BE2C (cell line): ENCODE measurements around the gene CRYAA. TPM values are rescaled to one million over a fixed set of nuclear protein-coding genes. Genes with fewer than 3 reads are reported as not detected.
"Not testable (repeated sequence)": the region's sequence is repeated elsewhere in the genome, so short reads cannot be mapped to it uniquely, and the experiment has no call there.

ENCODE experiments used
- DNase-seq: peaks from one replicate; pipeline ENCODE4 v3.0.0-alpha.2; 2020
- H3K27me3 ChIP-seq: fragments of 250-450 bp; sonication (Bioruptor Pico); 2 replicates; pipeline ENCODE4 v1.5.1; 2020; ENCODE audit warnings: mild to moderate bottlenecking
- H3K36me3 ChIP-seq: fragments of 250-450 bp; sonication (Bioruptor Pico); 2 replicates; pipeline ENCODE4 v1.5.1; 2020; ENCODE audit warnings: mild to moderate bottlenecking
- H3K4me1 ChIP-seq: fragments of 250-450 bp; sonication (Bioruptor Pico); 2 replicates; pipeline ENCODE4 v1.5.1; 2020
- H3K4me3 ChIP-seq: 2 replicates; pipeline ENCODE4 v1.5.1; 2011; ENCODE audit warnings: low read depth, low read length
- H3K9me3 ChIP-seq: fragments of 250-450 bp; sonication (Bioruptor Pico); 2 replicates; pipeline ENCODE4 v1.5.1; 2020
- polyA plus RNA-seq: library from polyadenylated mRNA; unstranded; fragments of >200 nt; gene quantifications from one replicate; pipeline ENCODE4 v1.2.1, GENCODE V29; 2012; ENCODE audit warnings: low read depth, missing spikeins; ENCODE audit not compliant: insufficient read length, insufficient read depth

CRYAA gene, protein sequence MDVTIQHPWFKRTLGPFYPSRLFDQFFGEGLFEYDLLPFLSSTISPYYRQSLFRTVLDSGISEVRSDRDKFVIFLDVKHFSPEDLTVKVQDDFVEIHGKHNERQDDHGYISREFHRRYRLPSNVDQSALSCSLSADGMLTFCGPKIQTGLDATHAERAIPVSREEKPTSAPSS
- not detected for polyA plus RNA-seq

DNA sequence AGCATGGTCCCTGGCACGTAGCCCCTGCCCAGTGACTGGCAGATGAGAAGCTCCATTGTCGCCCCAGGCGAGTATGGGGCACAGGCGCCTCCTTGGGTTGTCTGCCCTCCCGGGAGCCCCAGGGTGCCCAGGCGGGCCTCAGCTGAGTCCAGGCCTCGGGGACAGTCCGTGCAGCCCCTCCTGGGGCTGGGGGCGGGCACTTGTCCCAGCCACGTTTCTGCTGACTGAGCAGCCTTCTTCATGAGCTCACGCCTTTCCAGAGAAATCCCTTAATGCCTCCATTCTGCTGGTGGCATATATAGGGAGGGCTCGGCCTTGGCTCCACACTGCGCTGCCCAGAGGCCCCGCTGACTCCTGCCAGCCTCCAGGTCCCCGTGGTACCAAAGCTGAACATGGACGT is at the start of gene CRYAA:
TSS of gene CRYAA (plus strand) at position 301 of the 400 bp plus-strand sequence. CDS start at position 393, 92 bp downstream.
- DNase-seq, result not testable (repeated sequence)

DNA sequence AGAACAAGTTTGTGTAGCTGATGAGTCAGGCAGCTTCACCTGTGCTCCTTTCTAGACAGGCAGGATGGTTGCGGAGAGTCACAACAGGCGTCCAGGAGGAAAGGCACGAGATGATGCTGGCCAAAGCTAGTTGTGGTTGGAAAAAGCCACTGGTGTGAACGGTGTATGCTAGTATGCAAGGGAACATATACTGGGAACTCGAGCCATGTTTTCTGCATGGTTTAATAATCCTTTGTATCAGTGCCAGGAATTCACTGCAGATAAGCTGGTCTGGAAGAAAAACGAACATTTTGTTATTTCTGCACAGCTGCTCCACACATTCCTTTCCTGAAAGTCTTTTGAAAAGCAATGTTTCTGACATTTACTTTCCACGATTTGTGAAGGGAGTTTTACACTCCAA is 38.7 kb upstream of the CRYAA start:
- DNase-seq, H3K4me3 ChIP-seq, H3K9me3 ChIP-seq, H3K36me3 ChIP-seq, H3K27me3 ChIP-seq, H3K4me1 ChIP-seq: not testable (repeated sequence)

More for the DNA sequence above, at the start of gene CRYAA:
- H3K4me3 ChIP-seq, H3K27me3 ChIP-seq, H3K9me3 ChIP-seq, H3K36me3 ChIP-seq, H3K4me1 ChIP-seq: not testable (repeated sequence)

DNA sequence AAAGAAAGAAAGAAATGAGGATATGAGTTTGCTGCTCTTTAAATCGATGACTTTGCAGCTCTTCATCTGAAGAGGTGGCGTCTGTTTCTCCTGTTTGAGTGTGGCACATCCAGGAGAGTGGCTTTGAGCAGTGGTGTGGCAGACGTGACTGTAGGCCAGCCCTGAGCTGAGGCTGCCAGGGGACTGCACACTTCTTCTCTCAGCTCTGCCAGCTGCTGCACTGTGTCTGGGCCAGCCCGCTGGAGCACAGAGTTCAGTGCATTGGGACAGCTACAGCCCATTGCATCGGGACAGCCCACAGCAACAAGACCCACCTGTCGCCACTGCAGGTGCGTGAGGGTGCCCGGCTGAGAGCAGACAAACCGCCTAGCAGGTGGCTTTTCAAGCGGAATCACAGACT is 34.3 kb upstream of the CRYAA start:
- not testable (repeated sequence) for H3K27me3 ChIP-seq, H3K4me3 ChIP-seq, H3K4me1 ChIP-seq, DNase-seq, H3K36me3 ChIP-seq, H3K9me3 ChIP-seq

DNA sequence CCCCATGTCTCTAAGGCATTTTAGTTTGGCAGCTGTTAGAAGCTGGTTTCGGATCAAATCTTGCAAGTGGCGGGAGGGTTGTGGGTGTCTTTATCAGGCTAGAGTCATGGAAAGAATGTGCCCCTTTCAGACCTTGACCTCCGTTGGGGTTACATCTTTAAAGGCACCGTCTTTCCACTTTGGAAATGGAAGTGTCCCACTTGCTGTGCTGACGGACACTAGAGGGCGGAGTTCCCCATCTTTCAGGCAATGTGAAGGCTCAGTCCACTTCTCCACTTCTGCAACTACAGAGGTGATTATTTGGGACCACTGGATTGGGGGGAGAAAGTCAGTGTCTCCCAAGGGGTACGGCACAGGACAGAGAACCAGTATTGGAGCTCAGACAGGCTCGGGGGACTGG is 29.9 kb upstream of the CRYAA start:
- not testable (repeated sequence) for H3K4me3 ChIP-seq, DNase-seq, H3K9me3 ChIP-seq, H3K36me3 ChIP-seq, H3K27me3 ChIP-seq, H3K4me1 ChIP-seq

DNA sequence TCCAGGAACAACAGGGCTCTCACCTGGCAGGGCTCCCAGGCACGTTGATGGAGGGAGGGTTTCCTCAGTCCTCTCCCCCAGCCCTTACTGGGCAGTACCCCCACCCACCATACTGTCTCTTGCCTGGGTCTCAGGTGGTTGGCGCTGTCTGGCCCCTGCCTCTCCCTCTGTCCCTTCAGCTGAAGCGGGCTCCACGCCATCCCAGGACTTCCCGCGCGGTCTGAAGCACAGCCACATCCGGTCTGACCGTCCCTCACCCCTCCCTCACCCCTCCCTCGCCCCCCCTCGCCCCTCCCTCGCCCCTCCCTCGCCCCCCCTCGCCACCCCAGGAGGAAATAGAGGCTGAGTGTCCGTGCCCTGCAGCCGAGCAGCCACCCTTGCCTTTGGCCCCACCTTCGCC is 27.4 kb upstream of the CRYAA start:
- DNase-seq, H3K9me3 ChIP-seq, H3K4me3 ChIP-seq, H3K36me3 ChIP-seq, H3K27me3 ChIP-seq, H3K4me1 ChIP-seq: not testable (repeated sequence)

DNA sequence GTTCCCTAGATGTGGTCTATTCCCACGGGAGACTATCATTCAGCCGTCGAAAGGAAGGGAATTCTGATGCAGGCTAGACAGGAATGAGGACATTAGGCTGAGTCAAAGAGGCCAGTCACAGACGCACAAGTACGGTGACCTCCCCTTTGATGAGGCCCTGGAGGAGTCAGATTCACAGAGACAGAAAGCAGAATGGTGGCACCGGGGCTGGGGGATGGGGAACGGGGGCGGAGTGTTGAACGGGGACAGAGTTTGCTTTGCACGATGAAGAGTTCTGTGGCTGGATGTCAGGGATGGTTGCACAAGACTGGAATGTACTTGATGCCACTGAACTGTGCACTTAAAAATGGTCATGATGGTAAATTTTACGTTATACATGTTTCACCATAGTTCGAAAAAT is 22.2 kb upstream of the CRYAA start:
- not testable (repeated sequence) for H3K4me3 ChIP-seq, DNase-seq, H3K36me3 ChIP-seq, H3K9me3 ChIP-seq, H3K27me3 ChIP-seq, H3K4me1 ChIP-seq

DNA sequence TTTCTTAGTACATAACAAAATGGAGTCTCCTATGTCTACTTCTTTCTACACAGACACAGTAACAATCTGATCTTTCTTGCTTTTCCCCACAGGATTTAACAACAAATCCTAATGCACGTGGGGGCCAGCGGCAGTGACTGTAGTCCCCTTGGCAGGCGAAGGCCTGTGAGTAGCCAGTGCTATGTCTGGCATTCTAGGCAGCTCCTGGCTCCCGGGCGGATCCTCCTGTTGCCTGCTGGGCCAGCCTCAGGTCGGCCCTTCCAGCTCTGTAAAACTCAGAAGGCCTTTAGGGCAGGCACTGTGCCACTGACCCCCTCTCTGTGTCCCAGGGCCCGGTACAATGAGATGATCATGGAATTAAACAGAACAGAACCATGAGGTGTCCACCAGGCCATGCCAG is 20.8 kb upstream of the CRYAA start:
- not testable (repeated sequence) for DNase-seq, H3K4me3 ChIP-seq, H3K9me3 ChIP-seq, H3K27me3 ChIP-seq, H3K36me3 ChIP-seq, H3K4me1 ChIP-seq

DNA sequence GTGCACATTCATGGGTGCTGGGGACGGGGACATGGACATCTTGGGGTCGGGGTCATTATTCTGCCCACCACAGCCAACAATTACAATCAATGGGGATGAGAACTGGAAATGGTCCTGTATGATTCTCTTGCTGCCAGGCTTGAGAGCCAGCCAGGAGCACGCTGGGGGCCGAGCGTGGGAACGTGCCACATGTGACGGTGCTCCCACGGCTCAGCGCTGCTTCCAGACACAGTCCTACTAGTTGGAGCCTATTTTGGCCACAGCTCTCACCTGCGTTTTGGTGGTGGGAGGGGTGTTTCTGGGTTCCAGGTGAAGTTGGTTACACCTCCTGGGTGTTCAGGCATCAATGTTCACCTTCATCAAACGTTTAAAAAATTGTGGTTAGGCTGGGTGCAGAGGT is 19.5 kb upstream of the CRYAA start:
- H3K4me1 ChIP-seq, H3K9me3 ChIP-seq, H3K36me3 ChIP-seq, DNase-seq, H3K27me3 ChIP-seq, H3K4me3 ChIP-seq: not testable (repeated sequence)

DNA sequence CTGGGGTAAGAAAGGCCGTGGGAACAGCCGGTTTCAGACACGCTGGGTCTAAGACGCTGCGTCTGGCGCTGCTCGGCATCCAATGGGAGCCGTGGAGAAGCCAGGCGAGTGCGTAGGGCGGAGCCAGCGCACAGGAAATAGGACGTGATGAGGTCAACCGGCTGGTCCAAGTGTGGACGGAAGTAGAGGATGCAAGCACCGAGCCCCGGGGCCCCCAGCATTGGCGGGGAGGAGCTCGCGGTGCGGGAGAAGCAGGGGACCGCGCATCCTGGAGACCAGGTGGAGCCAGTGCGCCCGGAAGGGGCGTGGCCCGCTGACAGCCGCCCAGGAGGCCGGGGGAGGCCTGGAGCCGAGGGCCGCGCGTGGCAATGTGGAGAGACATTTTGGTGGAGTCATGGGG is 15.2 kb upstream of the CRYAA start:
- not testable (repeated sequence) for DNase-seq, H3K27me3 ChIP-seq, H3K9me3 ChIP-seq, H3K4me3 ChIP-seq, H3K4me1 ChIP-seq, H3K36me3 ChIP-seq

DNA sequence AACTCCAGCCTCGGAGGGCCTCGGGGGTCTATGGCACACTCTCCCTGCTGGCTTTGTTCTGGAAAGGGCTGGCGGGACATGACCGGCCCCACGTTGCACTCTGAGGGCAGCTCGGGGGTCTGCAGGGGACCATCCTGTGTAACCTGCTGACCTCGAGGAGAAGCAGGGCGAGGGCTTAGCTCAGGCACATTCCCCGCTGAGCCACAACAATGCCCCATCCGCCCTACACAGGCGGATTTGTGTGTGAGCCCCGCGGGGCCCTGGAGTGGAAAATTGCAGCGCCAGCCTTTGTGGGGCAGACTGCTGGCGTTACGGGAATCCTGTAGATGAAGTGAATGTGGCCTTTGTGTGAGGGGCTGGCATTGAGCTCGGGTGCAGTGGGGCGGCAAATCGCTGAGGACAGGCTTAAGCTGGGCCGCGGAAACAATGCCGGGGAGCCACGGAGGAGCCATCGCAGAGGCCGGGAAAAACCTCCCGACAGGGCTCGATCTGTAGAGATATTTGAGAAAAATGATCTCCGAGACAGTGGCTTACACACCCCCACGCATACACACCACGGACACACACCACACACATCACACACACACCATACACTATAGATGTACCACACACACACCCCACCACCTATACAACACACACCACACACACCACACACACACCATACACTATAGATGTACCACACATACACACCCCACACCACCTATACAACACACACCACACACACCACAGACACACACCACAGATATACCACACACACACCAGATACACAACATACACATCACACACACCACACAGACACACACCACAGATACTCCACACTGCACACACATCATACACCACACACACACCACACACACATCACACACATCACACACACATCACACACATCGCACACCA is 9.3 kb upstream of the CRYAA start:
- not testable (repeated sequence) for H3K36me3 ChIP-seq, H3K27me3 ChIP-seq, H3K9me3 ChIP-seq, H3K4me3 ChIP-seq, H3K4me1 ChIP-seq, DNase-seq

DNA sequence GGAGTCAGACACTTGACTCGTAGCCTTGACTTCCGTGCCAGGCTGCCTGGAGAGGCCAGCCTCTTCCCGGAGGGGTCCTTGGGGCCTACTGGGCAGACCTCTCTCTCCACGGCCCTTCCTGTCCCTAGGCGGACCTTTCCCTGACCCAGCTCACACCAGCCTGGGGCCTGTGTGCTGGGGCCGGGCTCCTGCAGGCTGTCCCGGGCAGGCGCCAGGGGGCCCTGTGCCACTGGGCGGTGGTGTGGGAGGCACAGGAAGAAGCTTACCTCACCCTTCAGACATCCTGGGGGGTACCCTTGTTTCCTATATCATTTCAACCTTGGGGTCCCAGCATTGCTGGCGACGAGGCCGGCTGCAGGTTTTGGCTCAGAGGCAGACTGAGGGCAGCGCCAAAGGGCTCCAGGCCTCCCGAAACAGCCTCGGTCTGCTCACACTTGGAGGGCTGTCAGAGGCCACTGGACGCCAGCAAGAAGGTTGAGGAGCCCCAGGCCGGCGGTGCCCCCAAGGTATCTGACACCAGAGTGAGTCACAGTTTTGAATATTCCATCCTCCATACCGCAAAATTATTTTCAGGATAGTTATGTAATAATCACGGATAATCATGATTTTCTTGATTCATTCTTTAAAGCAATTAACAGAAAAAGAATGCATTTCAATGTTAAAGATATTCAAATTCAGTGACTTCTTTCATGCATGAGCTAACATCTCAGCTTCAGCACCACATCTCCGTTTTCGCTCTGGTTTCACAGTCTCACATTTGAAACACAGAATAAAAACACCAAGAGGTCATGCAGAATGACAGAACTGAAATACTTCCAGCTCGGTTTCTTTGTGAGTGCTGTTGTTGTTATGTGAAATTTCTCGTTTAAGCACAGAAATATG is 6.7 kb upstream of the CRYAA start:
- not testable (repeated sequence) for H3K9me3 ChIP-seq, H3K27me3 ChIP-seq, DNase-seq, H3K4me1 ChIP-seq, H3K4me3 ChIP-seq, H3K36me3 ChIP-seq

DNA sequence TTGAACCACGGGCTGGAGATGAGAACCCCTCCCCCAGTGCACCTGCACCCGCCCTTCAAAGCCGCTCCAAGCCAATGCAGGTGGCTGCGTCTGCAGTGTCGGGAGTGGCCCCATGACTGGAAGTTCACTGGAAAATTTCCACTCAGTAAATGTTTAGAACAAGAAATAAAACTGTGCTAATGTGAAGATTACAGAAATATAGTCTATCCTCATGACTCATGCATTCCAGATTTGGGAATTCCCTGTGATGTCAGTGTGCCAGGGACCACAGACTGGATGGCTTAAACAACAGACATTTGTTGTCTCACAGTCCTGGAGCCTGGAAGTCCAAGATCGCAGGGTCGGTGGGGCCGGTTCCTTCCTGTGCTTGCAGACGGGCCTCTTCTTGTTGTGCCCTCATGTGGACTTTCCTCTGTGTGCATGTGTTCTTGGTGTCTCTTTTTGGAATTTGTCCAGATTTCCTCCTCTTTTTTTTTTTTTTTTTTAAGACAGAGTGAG is 6.1 kb upstream of the CRYAA start:
- not testable (repeated sequence) for H3K36me3 ChIP-seq, DNase-seq, H3K4me1 ChIP-seq, H3K9me3 ChIP-seq, H3K27me3 ChIP-seq, H3K4me3 ChIP-seq

DNA sequence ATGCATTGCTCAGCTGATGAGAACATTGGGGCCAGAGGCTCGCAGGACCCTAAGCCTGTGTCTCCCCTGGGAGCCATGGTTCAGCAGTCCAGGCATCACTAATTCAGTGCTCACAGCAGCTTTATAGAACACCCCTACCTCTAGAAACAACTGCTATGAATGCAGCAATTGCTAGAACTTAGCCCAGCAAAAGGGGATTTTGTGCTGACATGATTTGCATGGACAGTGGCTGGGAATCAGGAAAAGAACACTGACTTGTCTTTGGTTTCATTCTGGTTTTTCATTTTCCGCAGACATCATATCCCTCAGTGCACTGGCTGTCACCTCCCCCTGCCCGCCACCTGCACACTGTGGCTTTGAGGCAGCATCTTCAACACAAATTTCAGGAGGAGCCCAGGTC is 4.0 kb upstream of the CRYAA start:
- not testable (repeated sequence) for DNase-seq, H3K27me3 ChIP-seq

DNA sequence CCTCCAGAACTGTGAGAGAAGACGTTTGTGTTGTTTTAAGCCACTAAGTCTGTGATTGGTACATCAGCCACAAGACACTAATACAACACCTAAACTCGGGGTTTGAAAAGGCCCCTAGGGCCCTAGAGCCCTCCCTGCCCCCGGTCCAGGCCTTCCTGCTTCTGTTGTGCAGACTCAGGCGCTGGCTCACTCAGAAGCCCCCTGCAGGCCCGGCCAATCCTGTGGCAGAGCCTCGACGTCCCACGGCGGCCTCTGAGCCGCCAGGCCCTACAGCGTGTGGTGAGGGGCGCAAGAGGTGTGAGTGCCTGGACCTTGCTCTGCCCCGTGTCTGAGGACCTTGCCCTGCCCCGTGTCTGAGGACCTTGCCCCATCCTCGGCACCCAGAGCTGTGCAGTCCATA is 3.1 kb upstream of the CRYAA start:
- not testable (repeated sequence) for H3K9me3 ChIP-seq, H3K4me3 ChIP-seq, H3K36me3 ChIP-seq, DNase-seq, H3K27me3 ChIP-seq, H3K4me1 ChIP-seq

More for the DNA sequence above, 4.0 kb upstream of the CRYAA start:
- H3K4me3 ChIP-seq, H3K36me3 ChIP-seq, H3K4me1 ChIP-seq, H3K9me3 ChIP-seq: not testable (repeated sequence)

DNA sequence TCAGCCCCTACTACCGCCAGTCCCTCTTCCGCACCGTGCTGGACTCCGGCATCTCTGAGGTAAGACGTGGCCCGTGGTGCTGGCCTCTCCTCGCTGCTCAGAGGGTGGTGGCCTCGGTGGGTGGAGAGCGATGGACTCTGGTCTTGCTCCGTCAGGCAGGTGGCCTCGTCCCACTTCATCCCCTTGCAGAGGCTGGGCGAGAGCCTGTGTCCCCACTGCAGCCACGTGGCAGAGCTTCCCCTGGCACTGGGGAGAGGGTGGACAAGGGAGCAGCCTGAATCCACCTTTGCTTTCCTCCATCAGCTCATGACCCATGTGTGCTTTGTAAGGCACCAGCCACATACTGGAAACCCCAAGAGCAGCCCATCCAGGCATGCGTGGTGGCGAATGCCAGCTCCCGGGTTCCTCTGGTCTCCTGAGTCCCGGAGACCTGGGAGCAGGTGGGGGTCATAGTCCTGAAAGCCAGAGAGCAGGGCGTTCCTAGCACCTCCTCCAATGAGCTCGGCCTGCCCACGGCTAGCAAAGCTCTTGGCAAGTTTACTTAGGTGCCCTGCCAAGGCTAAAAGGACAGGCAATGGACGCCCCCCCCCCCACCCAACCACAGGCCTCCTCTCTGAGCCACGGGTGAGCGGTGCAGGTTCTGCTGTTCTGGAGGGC is 550 bp downstream of the CRYAA start:
- H3K9me3 ChIP-seq, H3K4me1 ChIP-seq, H3K36me3 ChIP-seq, H3K27me3 ChIP-seq, DNase-seq, H3K4me3 ChIP-seq: not testable (repeated sequence)
